ENCODE results near the gene GNRH2.
"Not testable (repeated sequence)": the region's sequence is repeated elsewhere in the genome, so short reads cannot be mapped to it uniquely, and the experiment has no call there.

The GNRH2 gene, protein sequence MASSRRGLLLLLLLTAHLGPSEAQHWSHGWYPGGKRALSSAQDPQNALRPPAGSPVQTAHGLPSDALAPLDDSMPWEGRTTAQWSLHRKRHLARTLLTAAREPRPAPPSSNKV

DNA sequence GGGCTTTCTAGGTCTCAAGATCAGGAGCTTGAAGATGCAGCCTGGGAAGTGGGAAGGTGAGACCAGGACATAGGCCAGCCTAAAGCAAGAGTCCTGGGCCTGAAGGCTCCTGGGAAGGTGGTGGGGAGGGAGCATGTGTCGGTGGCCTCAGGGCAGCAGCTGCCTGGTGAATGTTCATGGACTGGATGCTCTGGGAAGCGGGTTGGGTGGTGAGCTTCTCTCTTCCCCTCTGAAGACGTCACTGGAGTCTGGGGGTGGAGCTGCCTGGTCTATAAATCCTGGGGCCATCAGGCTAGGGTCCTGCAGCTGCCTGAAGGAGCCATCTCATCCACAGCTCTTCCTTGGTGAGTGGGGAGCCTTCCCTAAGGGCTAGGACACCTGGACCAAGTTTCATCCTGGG, at the start of gene GNRH2:
Gene GNRH2 (plus strand): TSS at position 301 of the 400 bp plus-strand sequence. CDS start 793 bp downstream, outside the sequence.
- Histone ChIP-seq H3K9me3 (ENCODE audit: control insufficient read depth, low read length) (no peaks in the 10 kb centered on the region), H3K9ac (ENCODE audit: low read length) (no peak within 1 kb of the TSS), H3K36me3 (ENCODE audit: control insufficient read depth, insufficient read depth, low read length, severe bottlenecking) (peaks cover 36% of the 10 kb centered on the region), H3K4me1 (ENCODE audit: control insufficient read depth, insufficient read depth, low read length) (peaks cover 28% of the 10 kb centered on the region), H3K27me3 (replicated peaks; ENCODE audit: control insufficient read depth, insufficient read depth, low read length) (no peaks in the 10 kb centered on the region), H3K4me3 (ENCODE audit: low read length) (no peak within 1 kb of the TSS)
- DNase-seq (ENCODE audit: low read depth) = no peak

- Histone ChIP-seq H3K36me3 (ENCODE audit: control insufficient read depth, insufficient read depth, low read length, severe bottlenecking) (peaks cover 52% of the 10 kb centered on the region), H3K27me3 (replicated peaks; ENCODE audit: control insufficient read depth, insufficient read depth, low read length) (no peaks in the 10 kb centered on the region), H3K9me3 (ENCODE audit: control insufficient read depth, low read length) (no peaks in the 10 kb centered on the region), H3K4me1 (ENCODE audit: control insufficient read depth, insufficient read depth, low read length) (no peaks in the 10 kb centered on the region), H3K4me3 (ENCODE audit: low read length) (no peak overlapping the region), H3K9ac (ENCODE audit: low read length) (no peak overlapping the region)
- DNase-seq (ENCODE audit: low read depth) = no peak
Observed at GRCh38 chr20:2995796-2996195, 47.6 kb upstream of the GNRH2 start.

DNA sequence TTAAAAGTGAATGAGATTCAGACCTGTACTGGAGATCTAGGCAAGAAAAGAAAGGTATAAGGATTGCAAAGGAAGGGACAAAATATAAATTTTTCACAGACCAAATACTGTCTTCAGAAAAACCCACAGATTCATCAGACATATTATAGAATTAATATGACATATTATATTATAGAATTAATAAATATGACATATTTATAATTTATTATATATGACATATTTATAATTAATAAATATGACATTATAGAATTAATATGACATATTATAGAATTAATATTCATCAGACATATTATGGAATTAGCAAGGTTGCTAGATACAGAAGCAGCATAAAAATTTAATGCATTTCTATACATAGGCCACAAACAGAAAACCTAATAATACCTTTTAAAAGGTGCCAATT, 44.7 kb upstream of the GNRH2 start:
- Histone ChIP-seq H3K36me3 (ENCODE audit: control insufficient read depth, insufficient read depth, low read length, severe bottlenecking) (peaks cover 35% of the 10 kb centered on the region), H3K9ac (ENCODE audit: low read length) (no peak overlapping the region), H3K4me1 (ENCODE audit: control insufficient read depth, insufficient read depth, low read length) (no peaks in the 10 kb centered on the region), H3K4me3 (ENCODE audit: low read length) (no peak overlapping the region), H3K9me3 (ENCODE audit: control insufficient read depth, low read length) (no peaks in the 10 kb centered on the region), H3K27me3 (replicated peaks; ENCODE audit: control insufficient read depth, insufficient read depth, low read length) (no peaks in the 10 kb centered on the region)
- no peak for DNase-seq (ENCODE audit: low read depth)

DNA sequence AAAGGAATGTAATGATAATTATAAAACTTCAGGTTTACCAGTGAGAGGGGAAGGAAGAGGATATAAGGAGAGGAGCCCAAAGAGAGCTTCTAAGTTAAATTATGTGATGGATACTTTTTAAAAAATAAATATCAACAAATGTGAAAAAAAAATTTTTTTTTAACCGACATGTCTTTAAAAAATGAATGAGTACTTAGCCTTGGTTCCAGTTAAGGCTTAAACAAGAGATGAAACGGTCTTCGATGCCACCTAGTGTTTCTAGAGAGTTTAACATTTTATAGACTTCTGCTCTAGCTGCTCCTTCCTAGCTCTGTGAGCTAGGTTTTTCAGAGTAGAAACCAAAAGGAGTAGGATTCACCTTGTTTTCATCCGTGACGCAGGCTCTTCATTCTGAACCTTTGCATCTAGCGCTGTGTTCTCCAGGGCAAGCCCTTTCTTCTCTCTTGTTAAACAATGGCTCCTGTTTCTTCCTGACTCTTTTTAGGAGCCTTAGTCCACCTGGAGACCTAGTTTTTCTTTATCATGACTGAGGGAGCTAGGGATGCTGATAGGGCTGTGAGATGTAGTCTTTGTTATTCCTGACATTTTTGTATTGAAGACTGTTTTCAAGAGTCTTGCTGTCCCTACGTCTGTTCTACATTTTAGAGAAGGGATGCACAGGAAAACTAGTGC, 42.4 kb upstream of the GNRH2 start:
- Histone ChIP-seq H3K4me3 (ENCODE audit: low read length) (no peak overlapping the region), H3K9ac (ENCODE audit: low read length) (no peak overlapping the region), H3K36me3 (ENCODE audit: control insufficient read depth, insufficient read depth, low read length, severe bottlenecking) (peaks cover 32% of the 10 kb centered on the region), H3K9me3 (ENCODE audit: control insufficient read depth, low read length) (no peaks in the 10 kb centered on the region), H3K4me1 (ENCODE audit: control insufficient read depth, insufficient read depth, low read length) (no peaks in the 10 kb centered on the region), H3K27me3 (replicated peaks; ENCODE audit: control insufficient read depth, insufficient read depth, low read length) (no peaks in the 10 kb centered on the region)
- DNase-seq (ENCODE audit: low read depth) = peak; percentile 7

DNA sequence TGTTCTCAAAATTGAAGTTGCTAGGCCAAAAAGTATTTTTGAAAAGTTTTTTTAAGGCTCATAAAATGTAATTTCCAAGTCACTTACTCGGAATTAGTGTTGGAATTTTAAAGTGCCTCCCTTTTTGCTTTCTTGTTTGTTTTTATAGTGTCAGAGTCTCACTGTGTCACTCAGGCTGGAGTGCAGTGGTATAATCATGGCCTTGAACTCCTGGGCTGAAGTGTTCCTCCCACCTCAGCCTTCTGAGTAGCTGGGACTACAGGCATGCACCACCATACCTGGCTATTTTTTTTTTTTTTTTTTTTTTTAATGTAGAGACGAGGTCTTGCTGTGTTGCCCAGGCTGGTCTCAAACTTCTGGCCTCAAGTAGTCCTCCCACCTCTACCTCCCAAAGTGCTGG, 40.0 kb upstream of the GNRH2 start:
- Histone ChIP-seq H3K4me1 (ENCODE audit: control insufficient read depth, insufficient read depth, low read length) (no peaks in the 10 kb centered on the region), H3K27me3 (replicated peaks; ENCODE audit: control insufficient read depth, insufficient read depth, low read length) (no peaks in the 10 kb centered on the region), H3K4me3 (ENCODE audit: low read length) (no peak overlapping the region), H3K36me3 (ENCODE audit: control insufficient read depth, insufficient read depth, low read length, severe bottlenecking) (peaks cover 47% of the 10 kb centered on the region), H3K9ac (ENCODE audit: low read length) (no peak overlapping the region), H3K9me3 (ENCODE audit: control insufficient read depth, low read length) (no peaks in the 10 kb centered on the region)
- DNase-seq (ENCODE audit: low read depth) = no peak

- Histone ChIP-seq H3K9ac (ENCODE audit: low read length) (no peak overlapping the region), H3K4me3 (ENCODE audit: low read length) (no peak overlapping the region), H3K36me3 (ENCODE audit: control insufficient read depth, insufficient read depth, low read length, severe bottlenecking) (peaks cover 83% of the 10 kb centered on the region), H3K9me3 (ENCODE audit: control insufficient read depth, low read length) (no peaks in the 10 kb centered on the region), H3K27me3 (replicated peaks; ENCODE audit: control insufficient read depth, insufficient read depth, low read length) (no peaks in the 10 kb centered on the region), H3K4me1 (ENCODE audit: control insufficient read depth, insufficient read depth, low read length) (peaks cover 6% of the 10 kb centered on the region)
- peak; percentile 50 for DNase-seq (ENCODE audit: low read depth)
Observed at GRCh38 chr20:3010985-3011723, 32.3 kb upstream of the GNRH2 start.

DNA sequence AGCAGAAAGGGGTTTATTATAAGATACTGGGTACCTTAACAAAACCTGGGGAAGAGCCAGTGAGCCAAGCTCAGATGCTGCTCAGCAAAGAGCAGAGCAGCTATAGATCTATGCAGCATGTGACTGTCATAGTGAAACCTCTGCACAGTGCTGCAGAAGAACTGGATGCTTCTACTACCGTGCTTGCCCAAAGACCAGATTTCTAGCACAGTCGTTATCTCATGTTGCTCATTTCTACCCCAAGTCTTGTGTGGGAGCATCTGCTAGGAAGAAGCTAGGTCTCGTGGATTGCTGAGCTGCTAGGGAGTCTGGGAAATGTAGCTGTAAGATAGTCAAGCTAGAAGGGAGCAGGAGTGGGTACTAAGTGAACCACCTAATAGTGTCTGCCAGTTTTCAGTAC, 31.7 kb upstream of the GNRH2 start:
- no peaks in the 10 kb centered on the region for H3K27me3 ChIP-seq (replicated peaks; ENCODE audit: control insufficient read depth, insufficient read depth, low read length)
- no peak overlapping the region for H3K9ac ChIP-seq (ENCODE audit: low read length)
- H3K4me1 ChIP-seq (ENCODE audit: control insufficient read depth, insufficient read depth, low read length) = peaks cover 6% of the 10 kb centered on the region
- peaks cover 81% of the 10 kb centered on the region for H3K36me3 ChIP-seq (ENCODE audit: control insufficient read depth, insufficient read depth, low read length, severe bottlenecking)
- DNase-seq (ENCODE audit: low read depth) = no peak
- H3K4me3 ChIP-seq (ENCODE audit: low read length) = no peak overlapping the region
- no peaks in the 10 kb centered on the region for H3K9me3 ChIP-seq (ENCODE audit: control insufficient read depth, low read length)

- no peaks in the 10 kb centered on the region for H3K27me3 ChIP-seq (replicated peaks; ENCODE audit: control insufficient read depth, insufficient read depth, low read length)
- no peak overlapping the region for H3K4me3 ChIP-seq (ENCODE audit: low read length)
- H3K4me1 ChIP-seq (ENCODE audit: control insufficient read depth, insufficient read depth, low read length) = peaks cover 6% of the 10 kb centered on the region
- no peak overlapping the region for H3K9ac ChIP-seq (ENCODE audit: low read length)
- no peak for DNase-seq (ENCODE audit: low read depth)
- H3K9me3 ChIP-seq (ENCODE audit: control insufficient read depth, low read length) = no peaks in the 10 kb centered on the region
- H3K36me3 ChIP-seq (ENCODE audit: control insufficient read depth, insufficient read depth, low read length, severe bottlenecking) = peaks cover 69% of the 10 kb centered on the region
Observed at GRCh38 chr20:3013771-3014170, 29.7 kb upstream of the GNRH2 start.

DNA sequence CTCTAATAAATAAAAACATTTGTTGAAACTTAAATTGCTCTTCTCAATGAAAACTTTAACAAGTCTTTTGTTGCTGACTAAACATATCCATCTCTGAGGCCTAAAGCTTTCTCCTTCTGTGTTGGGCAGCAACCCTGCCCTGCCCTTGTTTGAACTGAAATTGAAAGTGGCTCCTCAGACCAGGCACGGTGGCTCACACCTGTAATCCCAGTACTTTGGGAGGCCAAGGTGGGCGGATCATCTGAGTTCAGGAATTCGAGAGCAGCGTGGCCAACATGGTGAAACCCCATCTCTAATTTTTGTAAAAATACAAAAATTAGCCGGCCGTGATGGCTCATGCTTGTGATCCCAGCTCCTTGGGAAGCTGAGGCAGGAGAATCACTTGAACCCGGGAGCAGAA, 29.2 kb upstream of the GNRH2 start:
- peaks cover 6% of the 10 kb centered on the region for H3K4me1 ChIP-seq (ENCODE audit: control insufficient read depth, insufficient read depth, low read length)
- no peaks in the 10 kb centered on the region for H3K27me3 ChIP-seq (replicated peaks; ENCODE audit: control insufficient read depth, insufficient read depth, low read length)
- H3K9ac ChIP-seq (ENCODE audit: low read length) = no peak overlapping the region
- peaks cover 65% of the 10 kb centered on the region for H3K36me3 ChIP-seq (ENCODE audit: control insufficient read depth, insufficient read depth, low read length, severe bottlenecking)
- no peak overlapping the region for H3K4me3 ChIP-seq (ENCODE audit: low read length)
- DNase-seq (ENCODE audit: low read depth) = no peak
- no peaks in the 10 kb centered on the region for H3K9me3 ChIP-seq (ENCODE audit: control insufficient read depth, low read length)

GRCh38 chr20:3014662-3015061, 28.8 kb upstream of the GNRH2 start:
- no peak for DNase-seq (ENCODE audit: low read depth)
- Histone ChIP-seq H3K36me3 (ENCODE audit: control insufficient read depth, insufficient read depth, low read length, severe bottlenecking) (peaks cover 61% of the 10 kb centered on the region), H3K9me3 (ENCODE audit: control insufficient read depth, low read length) (no peaks in the 10 kb centered on the region)

GRCh38 chr20:3015302-3015701, 28.1 kb upstream of the GNRH2 start:
- not testable (repeated sequence) for H3K9me3 ChIP-seq (ENCODE audit: control insufficient read depth, low read length); H3K4me3 ChIP-seq (ENCODE audit: low read length); H3K4me1 ChIP-seq (ENCODE audit: control insufficient read depth, insufficient read depth, low read length); H3K9ac ChIP-seq (ENCODE audit: low read length); H3K27me3 ChIP-seq (replicated peaks; ENCODE audit: control insufficient read depth, insufficient read depth, low read length); DNase-seq (ENCODE audit: low read depth)
- H3K36me3 ChIP-seq (ENCODE audit: control insufficient read depth, insufficient read depth, low read length, severe bottlenecking) = peaks cover 55% of the 10 kb centered on the region

More at GRCh38 chr20:3014662-3015061, 28.8 kb upstream of the GNRH2 start:
- no peaks in the 10 kb centered on the region for H3K27me3 ChIP-seq (replicated peaks; ENCODE audit: control insufficient read depth, insufficient read depth, low read length)
- peaks cover 6% of the 10 kb centered on the region for H3K4me1 ChIP-seq (ENCODE audit: control insufficient read depth, insufficient read depth, low read length)
- H3K9ac ChIP-seq (ENCODE audit: low read length) = no peak overlapping the region
- no peak overlapping the region for H3K4me3 ChIP-seq (ENCODE audit: low read length)

Measured in adipocyte (in vitro differentiated cells).